DMS 273 (cell line): ENCODE measurements around the gene RBM45.

Experiments used
- DNase-seq: peaks from one replicate; lab custom pipeline; 2025; ENCODE audit not compliant: unreplicated experiment; lab: John Stamatoyannopoulos, UW

The RBM45 gene

DNA sequence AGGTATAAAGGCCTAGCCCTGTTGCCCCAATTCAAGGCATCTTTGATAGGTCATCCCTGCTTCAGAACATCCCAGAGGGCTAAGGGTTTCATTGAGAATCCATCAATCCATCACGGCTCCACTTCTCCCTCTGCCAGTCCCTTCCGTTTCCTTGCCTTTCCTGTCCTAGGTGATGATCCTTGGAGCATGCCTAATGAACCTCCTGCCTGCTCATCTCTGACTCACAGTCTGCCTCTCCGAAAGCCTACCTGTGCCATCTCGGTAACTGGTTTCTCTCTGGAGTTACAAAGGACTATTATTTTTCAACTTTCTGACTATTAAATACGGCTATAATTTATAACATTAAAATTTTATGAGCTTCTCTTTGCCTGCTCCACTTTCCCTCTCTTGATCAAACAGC, 45.3 kb downstream of the RBM45 start:
- DNase-seq, result no peak

GRCh38 chr2:178159966-178160365, 47.7 kb downstream of the RBM45 start:
- DNase-seq, result no peak

DNA sequence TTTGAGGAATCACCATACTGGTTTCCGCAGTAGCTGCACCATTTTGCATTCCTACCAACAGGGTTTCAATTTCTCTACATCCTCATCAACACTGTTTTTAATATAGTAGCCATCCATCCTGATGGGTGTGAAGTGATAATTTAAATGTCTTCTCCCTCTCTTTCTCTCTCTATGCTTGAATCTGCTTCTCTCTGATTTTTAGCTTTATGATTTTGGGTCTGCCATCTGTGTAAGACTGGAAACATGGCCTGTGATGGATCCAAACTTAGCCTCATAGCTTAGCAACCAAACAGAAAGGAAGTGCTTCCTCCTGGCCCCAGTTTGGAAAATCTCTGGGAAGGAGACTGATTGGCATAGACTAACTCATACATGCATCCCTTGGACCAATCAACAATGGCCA, 48.4 kb downstream of the RBM45 start:
- no peak for DNase-seq

- DNase-seq, result no peak
These were observed 51.2 kb downstream of the RBM45 start for GRCh38 chr2:178163395-178163794.

DNA sequence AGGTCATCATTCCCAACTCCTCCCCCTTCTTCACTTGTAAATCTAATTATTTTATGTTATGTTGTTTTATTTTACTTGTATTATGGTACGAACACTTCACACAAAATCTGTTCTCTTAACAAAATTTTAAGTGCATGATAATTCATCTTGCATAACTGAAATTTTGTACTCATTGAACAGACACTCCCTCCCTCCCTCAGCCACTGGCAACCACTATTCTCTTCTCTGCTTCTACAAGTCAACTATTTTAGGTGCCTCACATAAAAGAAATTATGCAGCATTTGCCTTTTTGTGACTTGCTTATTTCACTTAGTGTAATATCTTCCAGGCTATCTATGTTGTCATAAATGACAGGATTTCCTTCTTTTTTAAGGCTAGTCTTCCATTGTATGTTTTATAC, 51.7 kb downstream of the RBM45 start:
- no peak for DNase-seq

- DNase-seq, result no peak
These were observed 61.4 kb downstream of the RBM45 start for GRCh38 chr2:178173657-178174056.

GRCh38 chr2:178177066-178177679, 64.9 kb downstream of the RBM45 start:
- DNase-seq, result no peak
